Upper lobe of left lung (tissue), 4 donors: ENCODE measurements around the gene EEF1B2.

Experiments
- CTCF ChIP-seq, 6 experiments: fragments of 450-650 bp in 4 of 6; fragments of 200-600 bp in 2 of 6; sonication (generic) in 2 of 6; IDR thresholded peaks; one replicate each; pipeline ENCODE4 v1.5.1; 2016 to 2019; ENCODE audit warnings: antibody characterized with exemption in 6 of 6
- POLR2A ChIP-seq, 4 donors: fragments of 450-650 bp; IDR thresholded peaks; one replicate each; pipeline ENCODE4 v1.5.1; 2016 to 2017; ENCODE audit warnings: antibody characterized with exemption in 4 of 4, mild to moderate bottlenecking in 2 of 4

GRCh38 chr2:206173147-206173546 is 13.5 kb downstream of the EEF1B2 start:
- no peak for TF ChIP-seq POLR2A (IDR thresholded peaks at IDR 0.05)
- TF ChIP-seq CTCF (IDR thresholded peaks at IDR 0.05), result no peak
